Endodermal cell (in vitro differentiated cells): ENCODE data around the gene TICAM2. TPM values are rescaled to one million over a fixed set of nuclear protein-coding genes. Genes with fewer than 3 reads are reported as not detected.

Experiments
- DNase-seq: peaks from one replicate; pipeline ENCODE4 v3.0.0-alpha.2; 2017
- H3K27ac ChIP-seq: 2 replicates; pipeline ENCODE4 v1.5.1; 2013; ENCODE audit warnings: mild to moderate bottlenecking, low read depth, low read length, moderate library complexity
- H3K27me3 ChIP-seq: 2 replicates; pipeline ENCODE4 v1.6.1; 2013; ENCODE audit warnings: mild to moderate bottlenecking, low read length, moderate library complexity; ENCODE audit not compliant: insufficient read depth, control insufficient read depth, poor library complexity, severe bottlenecking
- H3K36me3 ChIP-seq: 2 replicates; pipeline ENCODE4 v1.7.0; 2013; ENCODE audit warnings: mild to moderate bottlenecking, low read length, moderate library complexity; ENCODE audit not compliant: control insufficient read depth, insufficient read depth
- H3K4me1 ChIP-seq: one replicate; pipeline ENCODE4 v1.7.0; 2013; ENCODE audit warnings: low read length; ENCODE audit not compliant: control insufficient read depth, insufficient read depth
- H3K4me3 ChIP-seq: 2 replicates; pipeline ENCODE4 v1.5.1; 2013; ENCODE audit warnings: mild to moderate bottlenecking, low read length, moderate library complexity
- H3K9ac ChIP-seq: 2 replicates; pipeline ENCODE4 v1.6.1; 2013; ENCODE audit warnings: mild to moderate bottlenecking, low read length, moderate library complexity; ENCODE audit not compliant: poor library complexity, severe bottlenecking; ENCODE audit errors: extremely low read depth
- H3K9me3 ChIP-seq: 2 replicates; pipeline ENCODE4 v1.6.1; 2013; ENCODE audit warnings: mild to moderate bottlenecking, low read length, moderate library complexity; ENCODE audit not compliant: control insufficient read depth
- H3K27ac Mint-ChIP-seq: 2 replicates; pipeline ENCODE4 v1.8.0; 2020; ENCODE audit warnings: mixed read lengths
- H3K27me3 Mint-ChIP-seq: 2 replicates; pipeline ENCODE4 v1.8.0; 2021; ENCODE audit warnings: mild to moderate bottlenecking, mixed read lengths; ENCODE audit not compliant: insufficient read depth
- H3K36me3 Mint-ChIP-seq: 2 replicates; pipeline ENCODE4 v1.8.0; 2020; ENCODE audit warnings: low read depth, mixed read lengths
- H3K4me1 Mint-ChIP-seq: 2 replicates; pipeline ENCODE4 v1.8.0; 2020; ENCODE audit warnings: mixed read lengths
- H3K4me3 Mint-ChIP-seq: 2 replicates; pipeline ENCODE4 v1.8.0; 2020; ENCODE audit warnings: mild to moderate bottlenecking, moderate library complexity, mixed read lengths
- H3K9me3 Mint-ChIP-seq: 2 replicates; pipeline ENCODE4 v1.8.0; 2020; ENCODE audit warnings: mild to moderate bottlenecking, mixed read lengths
- CTCF ChIP-seq: fragments of 200-600 bp; sonication (generic); conservative IDR thresholded peaks from 2 replicates; pipeline ENCODE4 v1.5.0; 2021; ENCODE audit warnings: antibody characterized with exemption, mild to moderate bottlenecking
- WGBS, 2 experiments: methylation state at CpG; one replicate each; pipeline versions ENCODE4 v1.1.5 to v1.1.7; 2013; ENCODE audit warnings: missing lambda C conversion rate in 2 of 2, mixed read lengths in 1 of 2; ENCODE audit not compliant: insufficient coverage in 1 of 2, insufficient read length in 1 of 2; 5-methylcytosine and 5-hydroxymethylcytosine counted together
- total RNA-seq, 2 donors: library from RNA; stranded (reverse); fragmentation: NEBNext Ultra II Directional in 1 of 2; extraction: Animal tissue kit (Norgen Biotek cat#: 25700) in 1 of 2; gene quantifications; 2 replicates in 1 of 2; 3 replicates in 1 of 2; pipeline ENCODE4 v1.2.1, GENCODE V29; 2021

Gene TICAM2
- total RNA-seq, 2 donors from 2014 or later: 0.84 to 1.5 TPM

- no peak for DNase-seq
- H3K9me3 Mint-ChIP-seq: peaks cover 11% of the 10 kb centered on the region
- H3K9ac ChIP-seq: peak overlapping the region; percentile 85
- H3K27ac ChIP-seq: no peak overlapping the region
- WGBS, 2 experiments: 29 to 50% methylated on average over 1 to 2 of the region's 2 CpGs
- peak overlapping the region; percentile 97 for H3K4me3 Mint-ChIP-seq
- peaks cover 57% of the 10 kb centered on the region for H3K4me1 Mint-ChIP-seq
- peaks cover 11% of the 10 kb centered on the region for H3K9me3 ChIP-seq
- H3K4me3 ChIP-seq: peak overlapping the region; percentile 92
- H3K4me1 ChIP-seq: no peaks in the 10 kb centered on the region
- H3K27me3 ChIP-seq: no peaks in the 10 kb centered on the region
- H3K27me3 Mint-ChIP-seq: no peaks in the 10 kb centered on the region
- H3K27ac Mint-ChIP-seq: no peak overlapping the region
- peaks cover 35% of the 10 kb centered on the region for H3K36me3 Mint-ChIP-seq
- TF ChIP-seq CTCF: no peak
- H3K36me3 ChIP-seq: peaks cover 43% of the 10 kb centered on the region
These were observed 60.7 kb downstream of the TICAM2 start for GRCh38 chr5:115541611-115542010.

- no peak overlapping the region for H3K4me3 Mint-ChIP-seq
- no peaks in the 10 kb centered on the region for H3K27me3 Mint-ChIP-seq
- Histone ChIP-seq H3K4me3 (no peak overlapping the region), H3K27ac (no peak overlapping the region), H3K36me3 (peaks cover 67% of the 10 kb centered on the region), H3K27me3 (no peaks in the 10 kb centered on the region), H3K4me1 (no peaks in the 10 kb centered on the region), H3K9ac (no peak overlapping the region), H3K9me3 (peaks cover 6% of the 10 kb centered on the region)
- DNase-seq: no peak
- peaks cover 43% of the 10 kb centered on the region for H3K36me3 Mint-ChIP-seq
- H3K9me3 Mint-ChIP-seq: no peaks in the 10 kb centered on the region
- H3K27ac Mint-ChIP-seq: no peak overlapping the region
- WGBS, 2 experiments: 92% methylated on average over 3 of the region's 3 CpGs; no CpG with 5 or more reads in 1 of the 2 experiments
- H3K4me1 Mint-ChIP-seq: peaks cover 36% of the 10 kb centered on the region
- TF ChIP-seq CTCF: no peak
These were observed 66.7 kb downstream of the TICAM2 start for GRCh38 chr5:115535479-115536035.

GRCh38 chr5:115532517-115532916, 69.8 kb downstream of the TICAM2 start:
- Histone ChIP-seq H3K36me3 (peaks cover 43% of the 10 kb centered on the region), H3K4me3 (no peak overlapping the region), H3K27ac (no peak overlapping the region), H3K4me1 (no peaks in the 10 kb centered on the region), H3K9ac (no peak overlapping the region), H3K27me3 (no peaks in the 10 kb centered on the region), H3K9me3 (peaks cover 6% of the 10 kb centered on the region)
- TF ChIP-seq CTCF: no peak
- no peaks in the 10 kb centered on the region for H3K9me3 Mint-ChIP-seq
- H3K36me3 Mint-ChIP-seq: peaks cover 30% of the 10 kb centered on the region
- H3K27ac Mint-ChIP-seq: no peak overlapping the region
- H3K27me3 Mint-ChIP-seq: no peaks in the 10 kb centered on the region
- peaks cover 10% of the 10 kb centered on the region for H3K4me1 Mint-ChIP-seq
- WGBS, 2 experiments: 100% methylated on average over 2 of the region's 2 CpGs; no CpG with 5 or more reads in 1 of the 2 experiments
- no peak for DNase-seq
- H3K4me3 Mint-ChIP-seq: no peak overlapping the region
